HL-60 (cell line): ENCODE data around the gene EGFLAM.
A peak's percentile ranks its signal among the peaks of the same experiment; 100 is the strongest.

Experiments
- DNase-seq, 2 experiments: peaks; one replicate each; pipeline ENCODE4 v3.0.0-alpha.2; 2010 to 2020; ENCODE audit warnings: low read depth in 1 of 2, low spot score in 1 of 2
- H3K27ac ChIP-seq: fragments of 250-450 bp; sonication (Bioruptor Pico); replicated peaks from 2 replicates; pipeline ENCODE4 v1.5.1; 2020; ENCODE audit warnings: mild to moderate bottlenecking, moderate library complexity
- H3K27me3 ChIP-seq: fragments of 250-450 bp; sonication (Bioruptor Pico); 2 replicates; pipeline ENCODE4 v1.5.1; 2021; ENCODE audit warnings: mild to moderate bottlenecking, moderate library complexity; ENCODE audit not compliant: insufficient read depth, poor library complexity, severe bottlenecking
- H3K4me3 ChIP-seq: replicated peaks from 2 replicates; pipeline ENCODE4 v1.5.1; 2011; ENCODE audit warnings: mild to moderate bottlenecking, control low read depth, low read length; ENCODE audit not compliant: insufficient read depth
- GABPA ChIP-seq: IDR thresholded peaks from 2 replicates; pipeline ENCODE4 v1.6.1; 2012; ENCODE audit warnings: low read depth
- POLR2AphosphoS5 ChIP-seq: IDR thresholded peaks from 2 replicates; pipeline ENCODE4 v1.6.1; 2012; ENCODE audit warnings: low read depth
- SPI1 ChIP-seq: IDR thresholded peaks from 2 replicates; pipeline ENCODE4 v1.6.1; 2012; ENCODE audit warnings: low read depth, mild to moderate bottlenecking, borderline replicate concordance
- long read RNA-seq: library from polyadenylated mRNA; unstranded; transcript quantifications from one replicate; pipeline ENCODE4 v2.0.0, GENCODE V29; 2020
- TF ChIP-seq, protein P1 (sequence below): IDR thresholded peaks from one replicate; pipeline ENCODE4 v1.5.1; 2011; ENCODE audit warnings: low read length, control low read depth, inconsistent platforms; ENCODE audit not compliant: insufficient read depth
- TF ChIP-seq, protein P2 (sequence below): IDR thresholded peaks from 2 replicates; pipeline ENCODE4 v1.6.1; 2012; ENCODE audit warnings: low read depth; ENCODE audit not compliant: insufficient replicate concordance

The EGFLAM gene
- long read RNA-seq, result 0 reads

DNA sequence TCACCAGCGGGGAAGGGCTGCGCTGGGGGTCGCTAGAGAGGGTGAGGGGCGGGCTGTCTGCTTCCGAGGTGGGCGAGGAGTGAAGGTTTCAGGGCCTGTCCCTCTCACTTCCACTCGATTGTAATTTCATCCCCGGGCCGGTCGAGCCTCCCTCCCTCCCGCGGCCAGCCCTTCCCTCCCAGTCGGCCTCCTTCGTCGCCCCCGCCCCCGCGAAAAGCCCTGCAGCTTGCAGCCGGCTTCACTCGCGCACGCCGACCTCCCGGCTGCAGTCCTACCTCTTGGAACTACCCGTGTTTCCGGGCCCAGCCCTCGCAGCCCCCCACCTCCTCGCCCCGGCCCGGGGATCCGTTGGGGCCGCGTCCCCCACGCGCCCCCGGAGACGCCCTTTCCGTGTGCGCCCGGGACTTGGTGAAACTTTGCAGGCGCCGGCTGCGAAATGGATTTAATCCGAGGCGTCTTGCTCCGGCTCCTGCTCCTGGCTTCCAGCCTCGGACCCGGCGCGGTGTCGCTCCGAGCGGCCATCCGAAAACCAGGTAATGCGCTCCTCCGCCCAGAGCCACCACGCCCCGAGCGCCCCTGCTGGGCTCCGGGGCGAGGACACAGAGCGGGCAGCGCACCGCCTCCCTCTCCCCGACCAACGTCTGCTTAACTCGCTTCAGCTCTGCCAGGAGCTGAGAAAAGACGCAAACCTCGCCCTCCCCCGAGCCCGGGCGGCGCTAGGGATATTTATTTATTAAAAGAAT, at the start of gene EGFLAM:
EGFLAM (plus strand) TSS at position 241 of the 743 bp plus-strand sequence; CDS start at position 437, 196 bp downstream.
- no peak for DNase-seq
- H3K4me3 ChIP-seq, result no peak within 1 kb of the TSS
- H3K27ac ChIP-seq, result no peak within 1 kb of the TSS
- H3K27me3 ChIP-seq, result peaks cover 61% of the 10 kb centered on the region
- TF ChIP-seq SPI1 (no peak), POLR2AphosphoS5 (no peak), GABPA (no peak)
- TF ChIP-seq, protein P1, sequence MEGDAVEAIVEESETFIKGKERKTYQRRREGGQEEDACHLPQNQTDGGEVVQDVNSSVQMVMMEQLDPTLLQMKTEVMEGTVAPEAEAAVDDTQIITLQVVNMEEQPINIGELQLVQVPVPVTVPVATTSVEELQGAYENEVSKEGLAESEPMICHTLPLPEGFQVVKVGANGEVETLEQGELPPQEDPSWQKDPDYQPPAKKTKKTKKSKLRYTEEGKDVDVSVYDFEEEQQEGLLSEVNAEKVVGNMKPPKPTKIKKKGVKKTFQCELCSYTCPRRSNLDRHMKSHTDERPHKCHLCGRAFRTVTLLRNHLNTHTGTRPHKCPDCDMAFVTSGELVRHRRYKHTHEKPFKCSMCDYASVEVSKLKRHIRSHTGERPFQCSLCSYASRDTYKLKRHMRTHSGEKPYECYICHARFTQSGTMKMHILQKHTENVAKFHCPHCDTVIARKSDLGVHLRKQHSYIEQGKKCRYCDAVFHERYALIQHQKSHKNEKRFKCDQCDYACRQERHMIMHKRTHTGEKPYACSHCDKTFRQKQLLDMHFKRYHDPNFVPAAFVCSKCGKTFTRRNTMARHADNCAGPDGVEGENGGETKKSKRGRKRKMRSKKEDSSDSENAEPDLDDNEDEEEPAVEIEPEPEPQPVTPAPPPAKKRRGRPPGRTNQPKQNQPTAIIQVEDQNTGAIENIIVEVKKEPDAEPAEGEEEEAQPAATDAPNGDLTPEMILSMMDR, result no peak
- TF ChIP-seq, protein P2, sequence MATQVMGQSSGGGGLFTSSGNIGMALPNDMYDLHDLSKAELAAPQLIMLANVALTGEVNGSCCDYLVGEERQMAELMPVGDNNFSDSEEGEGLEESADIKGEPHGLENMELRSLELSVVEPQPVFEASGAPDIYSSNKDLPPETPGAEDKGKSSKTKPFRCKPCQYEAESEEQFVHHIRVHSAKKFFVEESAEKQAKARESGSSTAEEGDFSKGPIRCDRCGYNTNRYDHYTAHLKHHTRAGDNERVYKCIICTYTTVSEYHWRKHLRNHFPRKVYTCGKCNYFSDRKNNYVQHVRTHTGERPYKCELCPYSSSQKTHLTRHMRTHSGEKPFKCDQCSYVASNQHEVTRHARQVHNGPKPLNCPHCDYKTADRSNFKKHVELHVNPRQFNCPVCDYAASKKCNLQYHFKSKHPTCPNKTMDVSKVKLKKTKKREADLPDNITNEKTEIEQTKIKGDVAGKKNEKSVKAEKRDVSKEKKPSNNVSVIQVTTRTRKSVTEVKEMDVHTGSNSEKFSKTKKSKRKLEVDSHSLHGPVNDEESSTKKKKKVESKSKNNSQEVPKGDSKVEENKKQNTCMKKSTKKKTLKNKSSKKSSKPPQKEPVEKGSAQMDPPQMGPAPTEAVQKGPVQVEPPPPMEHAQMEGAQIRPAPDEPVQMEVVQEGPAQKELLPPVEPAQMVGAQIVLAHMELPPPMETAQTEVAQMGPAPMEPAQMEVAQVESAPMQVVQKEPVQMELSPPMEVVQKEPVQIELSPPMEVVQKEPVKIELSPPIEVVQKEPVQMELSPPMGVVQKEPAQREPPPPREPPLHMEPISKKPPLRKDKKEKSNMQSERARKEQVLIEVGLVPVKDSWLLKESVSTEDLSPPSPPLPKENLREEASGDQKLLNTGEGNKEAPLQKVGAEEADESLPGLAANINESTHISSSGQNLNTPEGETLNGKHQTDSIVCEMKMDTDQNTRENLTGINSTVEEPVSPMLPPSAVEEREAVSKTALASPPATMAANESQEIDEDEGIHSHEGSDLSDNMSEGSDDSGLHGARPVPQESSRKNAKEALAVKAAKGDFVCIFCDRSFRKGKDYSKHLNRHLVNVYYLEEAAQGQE, result no peak

DNA sequence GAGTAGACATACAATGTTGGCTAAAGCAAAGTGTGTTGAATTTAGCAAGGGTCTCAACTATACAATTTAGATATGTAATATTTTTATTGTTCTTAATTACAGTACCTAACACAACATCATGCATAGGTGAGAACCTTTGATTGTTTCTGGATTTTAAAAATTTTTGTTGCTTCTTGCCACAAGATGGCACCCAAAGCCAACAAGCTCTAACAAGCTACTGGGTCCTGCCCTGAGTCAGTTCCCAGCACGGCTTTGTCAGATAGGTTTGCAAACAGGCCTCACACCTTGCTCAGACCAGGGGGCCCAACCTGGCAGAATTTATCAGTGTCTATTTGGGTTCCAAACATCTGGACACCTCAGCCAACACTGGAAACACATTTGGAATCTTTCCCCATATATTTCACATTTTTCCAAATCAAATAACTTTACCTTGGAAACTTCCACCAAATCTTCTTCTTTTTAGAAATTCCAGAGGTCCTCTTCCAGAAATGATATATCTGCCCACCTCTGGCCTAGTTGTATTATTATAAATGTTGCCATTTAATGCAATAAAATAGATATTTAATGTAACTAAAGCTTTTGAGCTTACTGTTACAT, 49.5 kb upstream of the EGFLAM start:
- Histone ChIP-seq H3K27me3 (no peaks in the 10 kb centered on the region), H3K4me3 (no peak overlapping the region), H3K27ac (no peak overlapping the region)
- TF ChIP-seq POLR2AphosphoS5, result no peak
- no peak for TF ChIP-seq SPI1
- no peak for TF ChIP-seq GABPA
- TF ChIP-seq, protein P2, result no peak
- TF ChIP-seq, protein P1, result no peak
- peak in 1 of 2 experiments; percentile 18 for DNase-seq

DNA sequence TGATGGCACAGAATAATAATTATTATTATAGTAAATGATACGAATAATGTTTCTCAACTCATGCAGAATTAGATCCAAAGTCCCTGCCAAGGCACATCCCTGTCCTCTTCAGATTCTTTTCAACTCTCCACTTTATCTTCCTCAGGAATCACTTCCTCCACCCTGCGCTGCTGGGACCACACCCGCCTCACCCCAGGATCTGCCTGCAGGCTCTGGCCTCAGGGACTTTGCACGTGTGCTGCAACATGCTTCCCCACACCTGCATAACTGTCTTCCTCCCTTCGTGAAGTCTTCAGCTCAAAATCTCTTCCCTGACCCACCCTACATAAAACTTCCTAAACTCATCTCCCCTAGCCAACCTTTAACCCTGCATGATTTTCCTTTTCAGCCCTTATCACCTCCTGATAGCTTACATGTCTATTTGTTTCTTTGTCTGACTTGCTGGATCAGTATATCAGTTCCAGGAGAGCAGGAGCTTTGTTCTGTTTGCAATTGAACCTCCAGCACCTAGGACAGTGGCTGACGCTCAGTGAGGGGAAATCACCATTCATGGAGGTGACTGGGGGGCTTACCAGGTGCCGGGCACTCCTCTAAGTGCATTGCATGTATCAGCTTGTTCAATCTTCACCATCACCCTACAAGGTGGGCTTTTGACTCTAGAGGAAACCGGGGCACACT, 47.5 kb upstream of the EGFLAM start:
- Histone ChIP-seq H3K27ac (no peak overlapping the region), H3K4me3 (no peak overlapping the region), H3K27me3 (no peaks in the 10 kb centered on the region)
- no peak for DNase-seq
- TF ChIP-seq, protein P2, result peak; percentile 75
- no peak for TF ChIP-seq POLR2AphosphoS5
- TF ChIP-seq GABPA, result no peak
- TF ChIP-seq, protein P1, result no peak
- TF ChIP-seq SPI1, result no peak
